Dermis blood vessel endothelial cell (primary cell): Measurements from ENCODE around the gene MAP4K4. TPM values are rescaled to one million over a fixed set of nuclear protein-coding genes. Genes with fewer than 3 reads are reported as not detected.
"Not testable (repeated sequence)": the region's sequence is repeated elsewhere in the genome, so short reads cannot be mapped to it uniquely, and the experiment has no call there.

Source experiments
- DNase-seq: peaks from one replicate; pipeline ENCODE4 v3.0.0; 2010
- total RNA-seq: library from RNA; depleted of rRNA; stranded (reverse); fragments of >200 nt; gene quantifications from 2 replicates; pipeline ENCODE4 v1.2.3, GENCODE V29; 2014

The MAP4K4 gene
- total RNA-seq, 1 donor from 2014 or later: 192 TPM

- no peak for DNase-seq
Observed at GRCh38 chr2:101930019-101930418, 232.5 kb downstream of the MAP4K4 start.

- no peak for DNase-seq
Observed at GRCh38 chr2:101930847-101931246, 233.3 kb downstream of the MAP4K4 start.

GRCh38 chr2:101931402-101931801, 233.9 kb downstream of the MAP4K4 start:
- DNase-seq: no peak

GRCh38 chr2:101935764-101936163, 238.3 kb downstream of the MAP4K4 start:
- DNase-seq: not testable (repeated sequence)

GRCh38 chr2:101942851-101943250, 245.3 kb downstream of the MAP4K4 start:
- no peak for DNase-seq

Other genes starting within 250 kb of the MAP4K4 start
- 0.51 and 0.60 TPM in 2 replicates for gene RFX8, start 222.6 kb upstream of the MAP4K4 start, total RNA-seq